LNCaP clone FGC (cell line): ENCODE measurements around the gene ADAMTS16.

Source experiments
- DNase-seq: peaks from one replicate; pipeline ENCODE4 v3.0.0-alpha.2; 2011; ENCODE audit warnings: low read depth
- H3K4me3 ChIP-seq: 2 replicates; pipeline ENCODE4 v1.5.1; 2011; ENCODE audit warnings: mild to moderate bottlenecking, low read depth, low read length, control low read depth
- TF ChIP-seq, protein P1 (sequence below): IDR thresholded peaks from 2 replicates; pipeline ENCODE4 v1.5.1; 2012; ENCODE audit warnings: mild to moderate bottlenecking; ENCODE audit not compliant: control insufficient read depth, insufficient read depth; ENCODE audit errors: extremely low read depth

The ADAMTS16 gene

DNA sequence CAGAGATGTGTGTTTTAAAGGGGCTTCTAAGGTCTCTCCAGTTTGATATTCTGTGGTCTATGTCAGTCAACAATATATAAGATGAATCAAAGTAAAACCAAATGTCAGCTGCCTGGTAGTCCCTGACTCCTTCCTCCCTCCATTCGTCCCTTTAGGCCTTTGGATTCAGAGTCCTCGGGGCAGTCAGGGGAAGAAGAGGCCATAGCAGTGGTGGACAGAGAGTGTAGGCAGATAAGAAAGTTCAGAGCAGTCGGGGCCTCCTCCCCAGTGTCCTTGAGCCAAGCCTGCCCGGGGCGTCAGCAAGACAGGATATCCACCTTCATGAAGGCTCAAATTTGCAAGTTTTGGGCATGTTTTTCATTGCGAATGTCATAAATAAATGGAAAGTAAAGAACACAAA, 110.6 kb downstream of the ADAMTS16 start:
- H3K4me3 ChIP-seq: no peak overlapping the region
- TF ChIP-seq, protein P1, sequence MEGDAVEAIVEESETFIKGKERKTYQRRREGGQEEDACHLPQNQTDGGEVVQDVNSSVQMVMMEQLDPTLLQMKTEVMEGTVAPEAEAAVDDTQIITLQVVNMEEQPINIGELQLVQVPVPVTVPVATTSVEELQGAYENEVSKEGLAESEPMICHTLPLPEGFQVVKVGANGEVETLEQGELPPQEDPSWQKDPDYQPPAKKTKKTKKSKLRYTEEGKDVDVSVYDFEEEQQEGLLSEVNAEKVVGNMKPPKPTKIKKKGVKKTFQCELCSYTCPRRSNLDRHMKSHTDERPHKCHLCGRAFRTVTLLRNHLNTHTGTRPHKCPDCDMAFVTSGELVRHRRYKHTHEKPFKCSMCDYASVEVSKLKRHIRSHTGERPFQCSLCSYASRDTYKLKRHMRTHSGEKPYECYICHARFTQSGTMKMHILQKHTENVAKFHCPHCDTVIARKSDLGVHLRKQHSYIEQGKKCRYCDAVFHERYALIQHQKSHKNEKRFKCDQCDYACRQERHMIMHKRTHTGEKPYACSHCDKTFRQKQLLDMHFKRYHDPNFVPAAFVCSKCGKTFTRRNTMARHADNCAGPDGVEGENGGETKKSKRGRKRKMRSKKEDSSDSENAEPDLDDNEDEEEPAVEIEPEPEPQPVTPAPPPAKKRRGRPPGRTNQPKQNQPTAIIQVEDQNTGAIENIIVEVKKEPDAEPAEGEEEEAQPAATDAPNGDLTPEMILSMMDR: no peak
- DNase-seq: no peak

DNA sequence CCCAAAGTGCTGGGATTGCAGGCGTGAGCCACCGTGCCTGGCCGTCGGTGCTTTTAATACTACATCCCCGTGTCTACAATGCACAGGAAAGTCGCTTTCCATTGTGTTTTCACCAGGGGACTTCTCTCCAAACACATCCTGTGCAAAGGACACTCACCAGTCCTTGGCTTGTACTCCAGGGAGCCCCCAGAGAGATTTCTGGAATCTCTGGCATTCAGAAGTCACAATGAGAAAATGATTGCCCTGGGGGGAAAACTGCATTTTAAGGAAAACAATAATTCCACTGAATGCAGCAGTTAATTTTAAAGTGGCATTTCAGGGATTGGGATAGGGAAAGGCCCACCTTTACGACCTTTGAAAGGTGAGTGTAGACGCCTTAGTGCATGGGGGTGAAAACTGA, 112.0 kb downstream of the ADAMTS16 start:
- TF ChIP-seq, protein P1: no peak
- DNase-seq: no peak
- no peak overlapping the region for H3K4me3 ChIP-seq

DNA sequence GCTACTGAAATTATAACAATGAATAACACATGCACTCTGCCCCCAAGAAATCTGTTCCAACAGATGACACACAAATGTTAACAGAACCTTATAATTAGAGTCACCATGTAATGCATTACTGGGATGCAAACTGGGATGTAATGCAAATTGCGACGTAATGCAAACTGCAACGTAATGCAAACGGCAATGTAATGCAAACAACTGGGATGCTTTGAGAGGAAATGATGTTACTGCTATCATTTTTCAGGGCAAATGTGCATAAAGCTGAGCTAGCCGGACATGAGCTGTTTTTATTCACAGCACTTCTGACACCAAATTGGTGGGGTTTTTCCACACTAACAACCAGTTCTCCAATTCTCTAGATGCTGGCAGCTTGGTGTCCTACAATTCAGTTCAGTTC, 117.2 kb downstream of the ADAMTS16 start:
- H3K4me3 ChIP-seq: no peak overlapping the region
- TF ChIP-seq, protein P1: no peak
- no peak for DNase-seq

DNA sequence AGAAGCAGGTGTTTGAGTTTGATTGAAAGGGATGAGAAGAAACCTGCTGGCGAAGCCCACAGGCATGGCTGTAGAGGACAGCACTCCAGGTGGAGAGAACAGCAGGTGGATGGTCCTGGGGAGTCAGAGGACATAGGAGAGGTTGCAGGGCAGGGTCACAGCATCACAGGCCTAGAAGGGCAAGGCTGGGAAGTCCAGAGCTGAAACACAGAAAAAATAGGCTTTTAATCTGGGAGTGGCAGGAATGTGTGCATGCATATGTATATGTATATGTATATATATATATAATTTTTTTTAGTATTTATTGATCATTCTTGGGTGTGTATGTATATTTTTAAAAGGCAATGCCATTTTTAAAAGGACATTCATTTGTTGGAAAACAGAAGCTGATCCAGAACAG, 118.4 kb downstream of the ADAMTS16 start:
- H3K4me3 ChIP-seq: no peak overlapping the region
- TF ChIP-seq, protein P1: no peak
- DNase-seq: no peak

DNA sequence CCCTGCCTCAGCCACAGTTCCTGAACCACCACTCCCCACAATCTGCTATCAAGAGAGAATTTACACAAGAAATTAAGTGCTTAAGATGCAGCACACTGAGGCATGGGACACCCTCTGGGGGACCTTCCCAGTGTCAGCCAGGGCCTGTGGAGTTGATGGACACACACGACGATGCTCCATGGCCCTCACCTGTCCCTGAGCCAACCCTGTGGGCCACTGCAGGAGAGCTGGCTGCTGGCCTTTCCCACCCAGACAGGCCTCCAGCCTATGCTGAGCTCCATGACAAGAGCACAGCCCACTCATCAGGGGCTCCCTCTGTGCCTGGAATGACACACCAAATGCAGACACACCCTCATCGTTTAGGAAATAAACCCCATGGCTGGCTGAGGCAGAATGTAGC, 124.6 kb downstream of the ADAMTS16 start:
- TF ChIP-seq, protein P1: no peak
- no peak overlapping the region for H3K4me3 ChIP-seq
- DNase-seq: no peak

DNA sequence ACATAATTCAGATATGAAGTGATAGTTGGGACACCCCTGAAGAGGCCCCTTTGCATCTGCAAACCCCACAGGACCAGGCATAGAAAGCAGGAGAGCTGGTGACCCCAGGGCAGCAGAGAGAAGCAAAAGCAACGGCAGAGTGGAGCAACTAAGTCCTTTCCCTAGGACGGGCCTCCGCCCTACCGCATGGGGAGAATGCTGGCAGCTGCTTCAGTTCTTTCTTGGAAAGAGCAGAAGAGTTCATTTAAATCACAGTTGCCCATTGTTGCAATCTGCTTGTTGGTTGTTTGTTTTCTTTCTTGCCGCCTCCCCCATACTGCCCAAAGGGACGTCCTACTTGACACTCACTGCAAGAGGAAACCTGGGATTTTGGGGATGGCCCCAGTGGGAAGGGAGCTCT, 126.2 kb downstream of the ADAMTS16 start:
- H3K4me3 ChIP-seq: no peak overlapping the region
- TF ChIP-seq, protein P1: no peak
- no peak for DNase-seq

DNA sequence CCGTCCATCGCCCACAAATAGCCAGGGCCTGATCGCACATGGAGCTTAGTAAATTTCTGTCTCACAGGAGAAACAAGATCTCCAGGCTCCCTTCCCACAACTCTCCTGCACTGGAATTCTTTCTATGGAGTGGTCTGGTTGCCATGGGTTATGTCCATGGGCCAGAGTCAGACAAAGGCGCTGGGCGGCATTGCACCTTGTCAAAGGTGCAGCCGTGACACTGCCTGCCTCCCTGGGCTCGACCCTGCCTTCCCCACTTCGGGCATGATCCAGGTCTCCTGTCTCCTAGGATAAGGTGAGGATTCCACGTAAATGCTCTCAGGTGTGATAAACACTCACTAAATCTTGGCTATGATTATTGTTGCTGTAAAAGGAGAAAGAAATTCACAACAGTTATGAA, 130.0 kb downstream of the ADAMTS16 start:
- TF ChIP-seq, protein P1: no peak
- no peak overlapping the region for H3K4me3 ChIP-seq
- DNase-seq: no peak
